Hematopoietic multipotent progenitor cell treated with erythropoietin and hydrocortisone succinate and interleukin-3 and kit ligand, for 8 days (in vitro differentiated cells): ENCODE measurements around the gene TERT.
A peak's percentile ranks its signal among the peaks of the same experiment; 100 is the strongest.

Experiments
- DNase-seq: peaks from one replicate; pipeline ENCODE4 v3.0.0-alpha.2; 2015

The TERT gene

GRCh38 chr5:1317921-1318565 is 23.2 kb upstream of the TERT start:
- no peak for DNase-seq

GRCh38 chr5:1316588-1317340 is 21.9 kb upstream of the TERT start:
- DNase-seq = no peak

GRCh38 chr5:1315709-1316587 is 21.1 kb upstream of the TERT start:
- DNase-seq = peak; percentile 49

GRCh38 chr5:1315018-1315708 is 20.3 kb upstream of the TERT start:
- DNase-seq = no peak

- DNase-seq = no peak
These were observed 19.7 kb upstream of the TERT start for GRCh38 chr5:1314564-1314982.

GRCh38 chr5:1312993-1313833 is 18.3 kb upstream of the TERT start:
- no peak for DNase-seq

- DNase-seq = no peak
These were observed 17.3 kb upstream of the TERT start for GRCh38 chr5:1312206-1312605.

GRCh38 chr5:1311439-1312055 is 16.7 kb upstream of the TERT start:
- DNase-seq = no peak

- DNase-seq = no peak
These were observed 15.2 kb upstream of the TERT start for GRCh38 chr5:1310118-1310517.

- DNase-seq = no peak
These were observed 9.2 kb upstream of the TERT start for GRCh38 chr5:1304033-1304432.

GRCh38 chr5:1302258-1302657 is 7.4 kb upstream of the TERT start:
- no peak for DNase-seq

GRCh38 chr5:1300581-1301083 is 5.8 kb upstream of the TERT start:
- no peak for DNase-seq

- DNase-seq = no peak
These were observed 5.1 kb upstream of the TERT start for GRCh38 chr5:1299961-1300360.

GRCh38 chr5:1299511-1299850 is 4.6 kb upstream of the TERT start:
- no peak for DNase-seq

- DNase-seq = no peak
These were observed 4.0 kb upstream of the TERT start for GRCh38 chr5:1298723-1299510.

GRCh38 chr5:1298067-1298551 is 3.2 kb upstream of the TERT start:
- DNase-seq = no peak

- no peak for DNase-seq
These were observed 2.4 kb upstream of the TERT start for GRCh38 chr5:1297243-1297642.

- DNase-seq = no peak
These were observed 776 bp upstream of the TERT start for GRCh38 chr5:1295650-1296037.

- no peak for DNase-seq
These were observed 548 bp downstream of the TERT start for GRCh38 chr5:1294206-1294834.
